SK-N-SH (cell line): ENCODE data around the gene OTUD5. TPM values are rescaled to one million over a fixed set of nuclear protein-coding genes. Genes with fewer than 3 reads are reported as not detected.

Experiments used
- CTCF ChIA-PET: fragments of 300-600, 350-600 bp; formaldehyde crosslinking; extraction: SDS; loops from one replicate; lab custom pipeline; 2021; lab: Yijun Ruan, JAX
- POLR2A ChIA-PET: fragments of 350-600 bp; sonication (Branson Sonifier 250); formaldehyde crosslinking; extraction: SDS; loops from one replicate; lab custom pipeline; 2020; ENCODE audit warnings: antibody characterized with exemption, inconsistent platforms; lab: Yijun Ruan, JAX
- DNase-seq: peaks from one replicate; pipeline ENCODE4 v3.0.0; 2012
- H2AFZ ChIP-seq: fragments of 200-600 bp; sonication (generic); 2 replicates; pipeline ENCODE4 v1.8.1; 2016; ENCODE audit warnings: antibody characterized with exemption, mild to moderate bottlenecking, low read depth
- H3F3A ChIP-seq: fragments of 200-600 bp; sonication (generic); replicated peaks from 2 replicates; pipeline ENCODE3; 2016; ENCODE audit warnings: antibody characterized with exemption, mild to moderate bottlenecking; ENCODE audit not compliant: insufficient read depth
- H3K27ac ChIP-seq, 2 experiments: fragments of 200-500 bp in 1 of 2; fragments of 200-600 bp in 1 of 2; sonication (Bioruptor generic) in 1 of 2; sonication (generic), shearing (Covaris generic) in 1 of 2; 2 replicates each; pipeline versions ENCODE4 v1.5.1 to v1.6.1; 2014 to 2016; ENCODE audit warnings: low read depth in 2 of 2, inconsistent platforms in 1 of 2, low read length in 1 of 2, mild to moderate bottlenecking in 1 of 2, mixed read lengths in 1 of 2
- H3K27me3 ChIP-seq: fragments of 200-600 bp; sonication (generic), shearing (Covaris generic); 2 replicates; pipeline ENCODE4 v1.6.1; 2016; ENCODE audit warnings: mixed run types; ENCODE audit not compliant: insufficient read depth
- H3K36me3 ChIP-seq, 2 experiments: fragments of 200-500 bp in 1 of 2; fragments of 200-600 bp in 1 of 2; sonication (Bioruptor generic) in 1 of 2; sonication (generic) in 1 of 2; replicated peaks in 1 of 2; 2 replicates each; pipeline versions ENCODE3 to v1.5.1; 2014 to 2016; ENCODE audit warnings: low read length in 1 of 2, mild to moderate bottlenecking in 1 of 2; ENCODE audit not compliant: insufficient read depth in 2 of 2, control insufficient read depth in 1 of 2
- H3K4me1 ChIP-seq, 2 experiments: fragments of 200-500 bp in 1 of 2; fragments of 200-600 bp in 1 of 2; sonication (Bioruptor generic) in 1 of 2; sonication (generic), shearing (Covaris generic) in 1 of 2; 2 replicates each; pipeline versions ENCODE4 v1.5.1 to v1.6.1; 2014 to 2016; ENCODE audit warnings: low read depth in 1 of 2, low read length in 1 of 2, mixed run types in 1 of 2; ENCODE audit not compliant: insufficient read depth in 2 of 2, control insufficient read depth in 1 of 2
- H3K4me2 ChIP-seq: fragments of 200-600 bp; sonication (generic), shearing (Covaris generic); 2 replicates; pipeline ENCODE4 v1.6.1; 2017; ENCODE audit warnings: mixed run types
- H3K4me3 ChIP-seq, 2 experiments: fragments of 200-500 bp in 1 of 2; fragments of 200-600 bp in 1 of 2; sonication (Bioruptor generic) in 1 of 2; sonication (generic), shearing (Covaris generic) in 1 of 2; 2 replicates each; pipeline versions ENCODE4 v1.5.1 to v1.8.1; 2014 to 2016; ENCODE audit warnings: low read depth in 2 of 2, inconsistent platforms in 1 of 2, low read length in 1 of 2, mild to moderate bottlenecking in 1 of 2, mixed read lengths in 1 of 2, moderate library complexity in 1 of 2
- H3K79me2 ChIP-seq: fragments of 200-600 bp; sonication (generic); 2 replicates; pipeline ENCODE4 v1.8.1; 2017; ENCODE audit warnings: mild to moderate bottlenecking; ENCODE audit not compliant: insufficient read depth
- H3K9ac ChIP-seq: fragments of 200-600 bp; sonication (generic); 2 replicates; pipeline ENCODE4 v1.6.1; 2017; ENCODE audit warnings: mixed run types
- H3K9me2 ChIP-seq: fragments of 200-600 bp; sonication (generic); 2 replicates; pipeline ENCODE4 v1.6.1; 2017; ENCODE audit warnings: mixed run types
- H3K9me3 ChIP-seq: fragments of 200-600 bp; sonication (generic); 2 replicates; pipeline ENCODE4 v1.6.1; 2017; ENCODE audit warnings: mixed run types, mild to moderate bottlenecking, moderate library complexity
- H4K20me1 ChIP-seq: fragments of 200-600 bp; sonication (generic); 2 replicates; pipeline ENCODE4 v1.6.1; 2017; ENCODE audit warnings: mild to moderate bottlenecking, mixed run types; ENCODE audit not compliant: insufficient read depth
- CHD2 ChIP-seq: fragments of 150-350 bp; IDR thresholded peaks from 2 replicates; pipeline ENCODE4 v1.6.1; 2018; ENCODE audit warnings: low read length; ENCODE audit not compliant: partially characterized antibody
- ELF1 ChIP-seq: IDR thresholded peaks from 2 replicates; pipeline ENCODE4 v1.4.0; 2012
- FOXJ3 ChIP-seq: sonication (generic); formaldehyde crosslinking; IDR thresholded peaks from 2 replicates; pipeline ENCODE4 v1.5.1; 2020; ENCODE audit warnings: mild to moderate bottlenecking, missing genetic modification reagents
- FOXM1 ChIP-seq: IDR thresholded peaks from 2 replicates; pipeline ENCODE4 v1.4.0; 2012; ENCODE audit warnings: low read depth, mild to moderate bottlenecking
- GATA2 ChIP-seq: sonication (generic); formaldehyde crosslinking; IDR thresholded peaks from 2 replicates; pipeline ENCODE4 v1.5.0; 2020; ENCODE audit warnings: mild to moderate bottlenecking, missing genetic modification reagents
- JUND ChIP-seq: IDR thresholded peaks from 2 replicates; pipeline ENCODE4 v1.4.0; 2012
- MEF2A ChIP-seq: IDR thresholded peaks from 2 replicates; pipeline ENCODE4 v1.4.0; 2012; ENCODE audit warnings: low read depth, borderline replicate concordance
- MXI1 ChIP-seq: IDR thresholded peaks from 2 replicates; pipeline ENCODE4 v1.6.1; 2012; ENCODE audit warnings: mild to moderate bottlenecking, low read depth, low read length, improper control_type of control experiment
- RCOR1 ChIP-seq: fragments of 150-350 bp; IDR thresholded peaks from 2 replicates; pipeline ENCODE4 v1.6.1; 2017; ENCODE audit warnings: antibody characterized with exemption, low read length
- RFX5 ChIP-seq: IDR thresholded peaks from 2 replicates; pipeline ENCODE4 v1.6.1; 2012; ENCODE audit warnings: mild to moderate bottlenecking, improper control_type of control experiment, low read length
- SIN3A ChIP-seq: IDR thresholded peaks from 2 replicates; pipeline ENCODE4 v1.6.1; 2012; ENCODE audit warnings: low read depth, mild to moderate bottlenecking, low read length, moderate library complexity, borderline replicate concordance
- TAF1 ChIP-seq: IDR thresholded peaks from 2 replicates; pipeline ENCODE4 v1.6.1; 2012; ENCODE audit warnings: low read depth, mild to moderate bottlenecking, low read length, moderate library complexity, borderline replicate concordance
- TEAD4 ChIP-seq: IDR thresholded peaks from 2 replicates; pipeline ENCODE4 v1.4.0; 2012; ENCODE audit warnings: mild to moderate bottlenecking, borderline replicate concordance; ENCODE audit not compliant: insufficient read depth
- YY1 ChIP-seq: IDR thresholded peaks from 2 replicates; pipeline ENCODE4 v1.4.0; 2012; ENCODE audit warnings: low read depth, mild to moderate bottlenecking
- WGBS: methylation state at CpG from one replicate; pipeline ENCODE4 v1.1.6; 2017; ENCODE audit warnings: low lambda C conversion rate; 5-methylcytosine and 5-hydroxymethylcytosine counted together
- polyA plus RNA-seq, 3 experiments: library from polyadenylated mRNA; depleted of rRNA; stranded (reverse); fragments of >200 nt; gene quantifications; 2 replicates each; pipeline ENCODE4 v1.2.3, GENCODE V29; 2012
- TF ChIP-seq, protein P1 (sequence below): fragments of 150-350 bp; IDR thresholded peaks from 2 replicates; pipeline ENCODE4 v1.6.1; 2016; ENCODE audit warnings: mild to moderate bottlenecking, low read depth, low read length
- TF ChIP-seq, protein P2 (sequence below): IDR thresholded peaks from 2 replicates; pipeline ENCODE4; 2012
- TF ChIP-seq, protein P3 (sequence below): fragments of 150-350 bp; IDR thresholded peaks from 2 replicates; pipeline ENCODE4 v1.6.1; 2017; ENCODE audit warnings: antibody characterized with exemption, low read length, low read depth, borderline replicate concordance
- TF ChIP-seq, protein P4 (sequence below): IDR thresholded peaks from 2 replicates; pipeline ENCODE4 v1.4.0; 2012; ENCODE audit warnings: low read depth
- TF ChIP-seq, protein P5 (sequence below): IDR thresholded peaks from 2 replicates; pipeline ENCODE4 v1.6.1; 2012; ENCODE audit warnings: mild to moderate bottlenecking, low read depth, low read length, moderate library complexity

The OTUD5 gene
- polyA plus RNA-seq, 1 of the 3 experiments (the other 2 are of a cell fraction) = 90.4 TPM

DNA sequence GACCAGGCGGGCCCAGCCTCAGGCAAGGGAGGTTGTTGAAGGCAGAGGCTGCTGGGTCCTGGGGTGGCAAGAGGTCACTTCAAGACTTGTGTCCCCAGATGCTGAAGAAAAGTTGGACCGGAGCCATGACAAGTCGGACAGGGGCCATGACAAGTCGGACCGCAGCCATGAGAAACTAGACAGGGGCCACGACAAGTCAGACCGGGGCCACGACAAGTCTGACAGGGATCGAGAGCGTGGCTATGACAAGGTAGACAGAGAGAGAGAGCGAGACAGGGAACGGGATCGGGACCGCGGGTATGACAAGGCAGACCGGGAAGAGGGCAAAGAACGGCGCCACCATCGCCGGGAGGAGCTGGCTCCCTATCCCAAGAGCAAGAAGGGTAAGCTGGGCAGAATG is 55.3 kb downstream of the OTUD5 start:
- TF ChIP-seq SIN3A (no peak), MXI1 (no peak), CHD2 (no peak), GATA2 (no peak), JUND (no peak), RFX5 (no peak), FOXJ3 (CRISPR knock-in tag) (no peak), ELF1 (no peak), MEF2A (no peak), YY1 (no peak), RCOR1 (no peak), TAF1 (no peak), FOXM1 (no peak), TEAD4 (no peak)
- TF ChIP-seq, protein P1, sequence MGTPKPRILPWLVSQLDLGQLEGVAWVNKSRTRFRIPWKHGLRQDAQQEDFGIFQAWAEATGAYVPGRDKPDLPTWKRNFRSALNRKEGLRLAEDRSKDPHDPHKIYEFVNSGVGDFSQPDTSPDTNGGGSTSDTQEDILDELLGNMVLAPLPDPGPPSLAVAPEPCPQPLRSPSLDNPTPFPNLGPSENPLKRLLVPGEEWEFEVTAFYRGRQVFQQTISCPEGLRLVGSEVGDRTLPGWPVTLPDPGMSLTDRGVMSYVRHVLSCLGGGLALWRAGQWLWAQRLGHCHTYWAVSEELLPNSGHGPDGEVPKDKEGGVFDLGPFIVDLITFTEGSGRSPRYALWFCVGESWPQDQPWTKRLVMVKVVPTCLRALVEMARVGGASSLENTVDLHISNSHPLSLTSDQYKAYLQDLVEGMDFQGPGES = no peak
- TF ChIP-seq, protein P2, sequence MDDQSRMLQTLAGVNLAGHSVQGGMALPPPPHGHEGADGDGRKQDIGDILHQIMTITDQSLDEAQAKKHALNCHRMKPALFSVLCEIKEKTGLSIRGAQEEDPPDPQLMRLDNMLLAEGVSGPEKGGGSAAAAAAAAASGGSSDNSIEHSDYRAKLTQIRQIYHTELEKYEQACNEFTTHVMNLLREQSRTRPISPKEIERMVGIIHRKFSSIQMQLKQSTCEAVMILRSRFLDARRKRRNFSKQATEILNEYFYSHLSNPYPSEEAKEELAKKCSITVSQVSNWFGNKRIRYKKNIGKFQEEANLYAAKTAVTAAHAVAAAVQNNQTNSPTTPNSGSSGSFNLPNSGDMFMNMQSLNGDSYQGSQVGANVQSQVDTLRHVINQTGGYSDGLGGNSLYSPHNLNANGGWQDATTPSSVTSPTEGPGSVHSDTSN = no peak
- TF ChIP-seq, protein P3, sequence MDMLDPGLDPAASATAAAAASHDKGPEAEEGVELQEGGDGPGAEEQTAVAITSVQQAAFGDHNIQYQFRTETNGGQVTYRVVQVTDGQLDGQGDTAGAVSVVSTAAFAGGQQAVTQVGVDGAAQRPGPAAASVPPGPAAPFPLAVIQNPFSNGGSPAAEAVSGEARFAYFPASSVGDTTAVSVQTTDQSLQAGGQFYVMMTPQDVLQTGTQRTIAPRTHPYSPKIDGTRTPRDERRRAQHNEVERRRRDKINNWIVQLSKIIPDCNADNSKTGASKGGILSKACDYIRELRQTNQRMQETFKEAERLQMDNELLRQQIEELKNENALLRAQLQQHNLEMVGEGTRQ = no peak
- TF ChIP-seq, protein P4, sequence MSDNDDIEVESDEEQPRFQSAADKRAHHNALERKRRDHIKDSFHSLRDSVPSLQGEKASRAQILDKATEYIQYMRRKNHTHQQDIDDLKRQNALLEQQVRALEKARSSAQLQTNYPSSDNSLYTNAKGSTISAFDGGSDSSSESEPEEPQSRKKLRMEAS = no peak
- TF ChIP-seq, protein P5, sequence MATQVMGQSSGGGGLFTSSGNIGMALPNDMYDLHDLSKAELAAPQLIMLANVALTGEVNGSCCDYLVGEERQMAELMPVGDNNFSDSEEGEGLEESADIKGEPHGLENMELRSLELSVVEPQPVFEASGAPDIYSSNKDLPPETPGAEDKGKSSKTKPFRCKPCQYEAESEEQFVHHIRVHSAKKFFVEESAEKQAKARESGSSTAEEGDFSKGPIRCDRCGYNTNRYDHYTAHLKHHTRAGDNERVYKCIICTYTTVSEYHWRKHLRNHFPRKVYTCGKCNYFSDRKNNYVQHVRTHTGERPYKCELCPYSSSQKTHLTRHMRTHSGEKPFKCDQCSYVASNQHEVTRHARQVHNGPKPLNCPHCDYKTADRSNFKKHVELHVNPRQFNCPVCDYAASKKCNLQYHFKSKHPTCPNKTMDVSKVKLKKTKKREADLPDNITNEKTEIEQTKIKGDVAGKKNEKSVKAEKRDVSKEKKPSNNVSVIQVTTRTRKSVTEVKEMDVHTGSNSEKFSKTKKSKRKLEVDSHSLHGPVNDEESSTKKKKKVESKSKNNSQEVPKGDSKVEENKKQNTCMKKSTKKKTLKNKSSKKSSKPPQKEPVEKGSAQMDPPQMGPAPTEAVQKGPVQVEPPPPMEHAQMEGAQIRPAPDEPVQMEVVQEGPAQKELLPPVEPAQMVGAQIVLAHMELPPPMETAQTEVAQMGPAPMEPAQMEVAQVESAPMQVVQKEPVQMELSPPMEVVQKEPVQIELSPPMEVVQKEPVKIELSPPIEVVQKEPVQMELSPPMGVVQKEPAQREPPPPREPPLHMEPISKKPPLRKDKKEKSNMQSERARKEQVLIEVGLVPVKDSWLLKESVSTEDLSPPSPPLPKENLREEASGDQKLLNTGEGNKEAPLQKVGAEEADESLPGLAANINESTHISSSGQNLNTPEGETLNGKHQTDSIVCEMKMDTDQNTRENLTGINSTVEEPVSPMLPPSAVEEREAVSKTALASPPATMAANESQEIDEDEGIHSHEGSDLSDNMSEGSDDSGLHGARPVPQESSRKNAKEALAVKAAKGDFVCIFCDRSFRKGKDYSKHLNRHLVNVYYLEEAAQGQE = no peak
- no peak for DNase-seq
- H3K36me3 ChIP-seq = peaks cover 4 to 38% of the 10 kb centered on the region in 2 experiments
- 97% methylated on average over 20 of the region's 20 CpGs for WGBS
- ChIA-PET POLR2A (no interaction called here), CTCF (interaction anchor here (2.9 kb wide), 1 partner anchor 13 kb away, joined by 12 read pairs; no protein-coding TSS in a partner anchor)
- H4K20me1 ChIP-seq = 0 out of 2 replicates have a peak, but pooled peaks cover 5% of the 10 kb centered on the region
- H3K27me3 ChIP-seq = no peaks in the 10 kb centered on the region
- peaks cover 3% of the 10 kb centered on the region for H3F3A ChIP-seq
- no peaks in the 10 kb centered on the region for H3K9me2 ChIP-seq
- no peaks in the 10 kb centered on the region for H3K9me3 ChIP-seq
- no peak overlapping the region for H3K27ac ChIP-seq
- peaks cover 12% of the 10 kb centered on the region for H3K79me2 ChIP-seq
- H2AFZ ChIP-seq = no peak overlapping the region
- no peak overlapping the region for H3K4me3 ChIP-seq
- no peaks in the 10 kb centered on the region; a peak in 1 of 4 replicates for H3K4me1 ChIP-seq
- H3K4me2 ChIP-seq = no peak overlapping the region
- no peak overlapping the region for H3K9ac ChIP-seq
